Stimulated activated CD4-positive, alpha-beta T cell treated with anti-CD3 and anti-CD28 coated beads, Interleukin-2, amount 100 ng/mL, for 48 hours (primary cell): ENCODE measurements around the gene BCL2L11.

Experiments
- DNase-seq, 2 donors: peaks; one replicate each; pipeline ENCODE4 v3.0.0-alpha.2; 2020

BCL2L11 gene

GRCh38 chr2:111145103-111145760 is 24.5 kb downstream of the BCL2L11 start:
- no peak for DNase-seq

- DNase-seq = no peak
These were observed 25.2 kb downstream of the BCL2L11 start for GRCh38 chr2:111145951-111146350.

- no peak for DNase-seq
These were observed 27.6 kb downstream of the BCL2L11 start for GRCh38 chr2:111148225-111148873.

GRCh38 chr2:111148925-111149324 is 28.2 kb downstream of the BCL2L11 start:
- DNase-seq = no peak

- no peak for DNase-seq
These were observed 29.3 kb downstream of the BCL2L11 start for GRCh38 chr2:111149882-111150455.

- no peak for DNase-seq
These were observed 34.0 kb downstream of the BCL2L11 start for GRCh38 chr2:111154758-111155157.

GRCh38 chr2:111155610-111156009 is 34.9 kb downstream of the BCL2L11 start:
- no peak for DNase-seq

GRCh38 chr2:111156529-111156928 is 35.8 kb downstream of the BCL2L11 start:
- no peak for DNase-seq

GRCh38 chr2:111157071-111157661 is 36.5 kb downstream of the BCL2L11 start:
- DNase-seq = no peak

GRCh38 chr2:111157798-111158197 is 37.1 kb downstream of the BCL2L11 start:
- no peak for DNase-seq

GRCh38 chr2:111159641-111160040 is 38.9 kb downstream of the BCL2L11 start:
- no peak for DNase-seq

GRCh38 chr2:111160758-111161157 is 40.0 kb downstream of the BCL2L11 start:
- DNase-seq = no peak

GRCh38 chr2:111161971-111162370 is 41.3 kb downstream of the BCL2L11 start:
- DNase-seq = no peak

GRCh38 chr2:111162718-111163331 is 42.1 kb downstream of the BCL2L11 start:
- no peak for DNase-seq

- DNase-seq = no peak
These were observed 43.4 kb downstream of the BCL2L11 start for GRCh38 chr2:111164078-111164477.

- no peak for DNase-seq
These were observed 44.4 kb downstream of the BCL2L11 start for GRCh38 chr2:111165084-111165483.

GRCh38 chr2:111166115-111166514 is 45.4 kb downstream of the BCL2L11 start:
- DNase-seq = no peak

GRCh38 chr2:111167076-111167862 is 46.6 kb downstream of the BCL2L11 start:
- no peak for DNase-seq

- no peak for DNase-seq
These were observed 47.1 kb downstream of the BCL2L11 start for GRCh38 chr2:111167863-111168162.

GRCh38 chr2:111168528-111169239 is 48.0 kb downstream of the BCL2L11 start:
- DNase-seq = peak; percentile 47 to 53

GRCh38 chr2:111169268-111169667 is 48.6 kb downstream of the BCL2L11 start:
- no peak for DNase-seq

GRCh38 chr2:111169924-111170323 is 49.2 kb downstream of the BCL2L11 start:
- DNase-seq = no peak
